BJ (cell line): ENCODE data around the gene SNRNP35. TPM values are rescaled to one million over a fixed set of nuclear protein-coding genes. Genes with fewer than 3 reads are reported as not detected.
"Not testable (repeated sequence)": the region's sequence is repeated elsewhere in the genome, so short reads cannot be mapped to it uniquely, and the experiment has no call there.

Experiments
- CTCF ChIA-PET: fragments of 350-600 bp; formaldehyde crosslinking; extraction: SDS; loops from one replicate; lab custom pipeline; 2021; ENCODE audit warnings: antibody characterized with exemption, inconsistent platforms; lab: Yijun Ruan, JAX
- POLR2A ChIA-PET: fragments of 300-600 bp; sonication (Branson Sonifier 250); formaldehyde crosslinking; extraction: SDS; loops from one replicate; lab custom pipeline; 2021; ENCODE audit warnings: antibody characterized with exemption; lab: Charles Lee
- DNase-seq: peaks from one replicate; pipeline ENCODE4 v3.0.0-alpha.2; 2011; ENCODE audit warnings: low read depth
- H3K27me3 ChIP-seq: 2 replicates; pipeline ENCODE4 v1.6.0; 2011; ENCODE audit warnings: low read length; ENCODE audit not compliant: control insufficient read depth, insufficient read depth
- H3K36me3 ChIP-seq: 2 replicates; pipeline ENCODE4 v1.5.1; 2011; ENCODE audit warnings: low read length; ENCODE audit not compliant: control insufficient read depth, insufficient read depth
- H3K4me3 ChIP-seq: 2 replicates; pipeline ENCODE4 v1.5.1; 2011; ENCODE audit warnings: low read depth, mild to moderate bottlenecking, control low read depth, low read length
- CTCF ChIP-seq: IDR thresholded peaks from 2 replicates; pipeline ENCODE4 v1.5.1; 2011; ENCODE audit warnings: low read depth, mild to moderate bottlenecking, control low read depth, inconsistent platforms, low read length, moderate library complexity; ENCODE audit not compliant: insufficient read depth
- polyA plus RNA-seq: library from polyadenylated mRNA; depleted of rRNA; stranded (reverse); fragments of >200 nt; gene quantifications from 2 replicates; pipeline ENCODE4 v1.2.3, GENCODE V29; 2011

The SNRNP35 gene
- polyA plus RNA-seq, 1 experiment = 7.5 TPM

- no peak for TF ChIP-seq CTCF
- DNase-seq = no peak
- Histone ChIP-seq H3K36me3 (peaks cover 8% of the 10 kb centered on the region), H3K27me3 (no peaks in the 10 kb centered on the region), H3K4me3 (no peak overlapping the region)
- ChIA-PET POLR2A (no interaction called here), CTCF (no interaction called here)
Observed at GRCh38 chr12:123427036-123427769, 30.7 kb upstream of the SNRNP35 start.

- Histone ChIP-seq H3K27me3 (no peaks in the 10 kb centered on the region), H3K36me3 (peaks cover 6% of the 10 kb centered on the region), H3K4me3 (no peak overlapping the region)
- TF ChIP-seq CTCF = no peak
- no peak for DNase-seq
- CTCF ChIA-PET = no interaction called here
- POLR2A ChIA-PET = no interaction called here
Observed at GRCh38 chr12:123428591-123428990, 29.3 kb upstream of the SNRNP35 start.

- DNase-seq, H3K36me3 ChIP-seq, H3K4me3 ChIP-seq, CTCF ChIA-PET, H3K27me3 ChIP-seq, POLR2A ChIA-PET: not testable (repeated sequence)
Observed at GRCh38 chr12:123429101-123429500, 28.8 kb upstream of the SNRNP35 start.

GRCh38 chr12:123431951-123432817 lies 25.8 kb upstream of the SNRNP35 start:
- CTCF ChIA-PET = interaction anchor here (0.7 to 0.8 kb wide), 2 partner anchors 13 to 150 kb away, joined by 3 to 4 read pairs; no protein-coding TSS in a partner anchor
- H3K36me3 ChIP-seq, DNase-seq, POLR2A ChIA-PET, H3K4me3 ChIP-seq, H3K27me3 ChIP-seq: not testable (repeated sequence)

- POLR2A ChIA-PET = no interaction called here
- TF ChIP-seq CTCF = no peak
- no peak for DNase-seq
- H3K4me3 ChIP-seq = no peak overlapping the region
- H3K36me3 ChIP-seq = peaks cover 4% of the 10 kb centered on the region
- H3K27me3 ChIP-seq = no peaks in the 10 kb centered on the region
- CTCF ChIA-PET = interaction anchor here (0.6 to 0.8 kb wide), 3 partner anchors 13 to 110 kb away, joined by 3 read pairs; partner anchors contain the start of gene RILPL1
Observed at GRCh38 chr12:123433615-123434014, 24.3 kb upstream of the SNRNP35 start.

GRCh38 chr12:123435636-123436016 lies 22.3 kb upstream of the SNRNP35 start:
- Histone ChIP-seq H3K4me3 (peak overlapping the region; percentile 59), H3K27me3 (no peaks in the 10 kb centered on the region), H3K36me3 (no peaks in the 10 kb centered on the region; the same call in 1 of the 2 replicates)
- ChIA-PET CTCF (interaction anchor here (0.6 to 1.1 kb wide), 2 partner anchors 13 to 148 kb away, joined by 3 read pairs; no protein-coding TSS in a partner anchor), POLR2A (interaction anchor here (0.6 kb wide), 1 partner anchor 543 kb away, joined by 6 read pairs; no protein-coding TSS in a partner anchor)
- no peak for DNase-seq
- TF ChIP-seq CTCF = no peak
